WTC11 (cell line): ENCODE results near the gene MACROD2.

Experiments
- CTCF ChIP-seq: fragments of 200-600 bp; IDR thresholded peaks from 2 replicates; pipeline ENCODE4 v1.8.0; 2022; ENCODE audit warnings: antibody characterized with exemption
- ELF4 ChIP-seq: sonication (generic); formaldehyde crosslinking; IDR thresholded peaks from 2 replicates; pipeline ENCODE4 v1.8.1; 2022; ENCODE audit warnings: low read depth, mild to moderate bottlenecking, moderate library complexity, missing genetic modification reagents
- MAX ChIP-seq: sonication (generic); formaldehyde crosslinking; IDR thresholded peaks from 2 replicates; pipeline ENCODE4 v1.8.0; 2022; ENCODE audit warnings: mild to moderate bottlenecking, missing genetic modification reagents
- NR3C1 ChIP-seq: sonication (generic); formaldehyde crosslinking; conservative IDR thresholded peaks from 2 replicates; pipeline ENCODE4 v1.8.1; 2023; ENCODE audit warnings: low read depth, mild to moderate bottlenecking, missing genetic modification reagents
- USF2 ChIP-seq: sonication (generic); formaldehyde crosslinking; IDR thresholded peaks from 2 replicates; pipeline ENCODE4 v1.8.1; 2023; ENCODE audit warnings: mild to moderate bottlenecking, missing genetic modification reagents, moderate library complexity
- ZBTB43 ChIP-seq: sonication (generic); formaldehyde crosslinking; IDR thresholded peaks from 2 replicates; pipeline ENCODE4 v1.8.1; 2023; ENCODE audit warnings: mild to moderate bottlenecking, missing genetic modification reagents
- ZNF138 ChIP-seq: sonication (generic); formaldehyde crosslinking; conservative IDR thresholded peaks from 2 replicates; pipeline ENCODE4 v1.8.1; 2022; ENCODE audit warnings: mild to moderate bottlenecking, moderate library complexity, missing genetic modification reagents

GRCh38 chr20:14562981-14563380 is 567.7 kb downstream of the MACROD2 start:
- TF ChIP-seq CTCF (no peak), ZNF138 (no peak), MAX (no peak), NR3C1 (CRISPR knock-in tag) (no peak), ELF4 (CRISPR knock-in tag) (no peak), ZBTB43 (CRISPR knock-in tag) (no peak), USF2 (CRISPR knock-in tag) (no peak)
